ENCODE measurements around the gene PDXK.
A peak's percentile ranks its signal among the peaks of the same experiment; 100 is the strongest.

Gene PDXK

DNA sequence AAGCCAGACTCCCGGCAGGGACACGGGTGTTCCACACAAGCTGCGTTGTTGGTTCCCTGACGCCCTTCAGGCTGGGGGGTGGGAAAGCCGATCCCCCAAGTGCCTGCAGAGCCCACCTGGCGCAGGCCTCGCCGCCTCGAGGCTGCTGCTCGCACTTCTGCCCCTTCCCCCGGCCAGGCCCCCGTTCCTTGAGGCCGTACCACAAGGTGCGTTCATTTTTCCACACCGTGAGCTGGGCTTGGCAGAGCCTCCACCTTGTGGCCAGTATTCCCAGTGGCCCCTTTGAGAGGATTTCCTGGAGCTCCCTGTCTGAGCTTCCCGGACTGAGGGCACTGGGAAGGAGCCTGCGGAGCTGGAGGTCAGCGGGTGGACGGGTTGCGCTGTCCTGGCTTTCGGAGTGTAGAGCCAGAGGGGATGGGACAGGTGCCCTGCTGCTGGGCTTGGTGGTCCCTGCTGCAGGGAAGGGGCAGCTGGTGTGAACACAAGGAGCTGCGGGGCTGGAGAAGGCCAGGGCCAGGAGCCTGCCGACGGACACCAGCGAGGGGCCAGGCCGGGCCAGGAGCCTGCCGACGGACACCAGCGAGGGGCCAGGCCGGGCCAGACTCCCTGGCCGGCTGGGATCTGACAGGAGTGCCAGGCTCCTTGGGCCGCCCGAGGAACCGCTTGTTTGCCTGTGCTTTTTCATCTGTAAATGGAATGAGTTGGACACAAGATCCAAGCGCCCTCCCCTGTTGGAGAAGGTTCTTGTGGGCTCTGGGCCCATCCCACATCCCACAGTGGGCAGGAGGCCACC, 18.4 kb downstream of the PDXK start:
- TF ChIP-seq, protein P1, sequence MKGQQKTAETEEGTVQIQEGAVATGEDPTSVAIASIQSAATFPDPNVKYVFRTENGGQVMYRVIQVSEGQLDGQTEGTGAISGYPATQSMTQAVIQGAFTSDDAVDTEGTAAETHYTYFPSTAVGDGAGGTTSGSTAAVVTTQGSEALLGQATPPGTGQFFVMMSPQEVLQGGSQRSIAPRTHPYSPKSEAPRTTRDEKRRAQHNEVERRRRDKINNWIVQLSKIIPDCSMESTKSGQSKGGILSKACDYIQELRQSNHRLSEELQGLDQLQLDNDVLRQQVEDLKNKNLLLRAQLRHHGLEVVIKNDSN (IDR thresholded peaks at IDR 0.05): no peak
- no peak for TF ChIP-seq FOXM1 (IDR thresholded peaks at IDR 0.05; ENCODE audit: borderline replicate concordance, low read depth)
- 0 out of 2 replicates have a peak, but pooled peaks have one; percentile 14 for TF ChIP-seq TAF1 (IDR thresholded peaks at IDR 0.05; ENCODE audit: low read depth)

DNA sequence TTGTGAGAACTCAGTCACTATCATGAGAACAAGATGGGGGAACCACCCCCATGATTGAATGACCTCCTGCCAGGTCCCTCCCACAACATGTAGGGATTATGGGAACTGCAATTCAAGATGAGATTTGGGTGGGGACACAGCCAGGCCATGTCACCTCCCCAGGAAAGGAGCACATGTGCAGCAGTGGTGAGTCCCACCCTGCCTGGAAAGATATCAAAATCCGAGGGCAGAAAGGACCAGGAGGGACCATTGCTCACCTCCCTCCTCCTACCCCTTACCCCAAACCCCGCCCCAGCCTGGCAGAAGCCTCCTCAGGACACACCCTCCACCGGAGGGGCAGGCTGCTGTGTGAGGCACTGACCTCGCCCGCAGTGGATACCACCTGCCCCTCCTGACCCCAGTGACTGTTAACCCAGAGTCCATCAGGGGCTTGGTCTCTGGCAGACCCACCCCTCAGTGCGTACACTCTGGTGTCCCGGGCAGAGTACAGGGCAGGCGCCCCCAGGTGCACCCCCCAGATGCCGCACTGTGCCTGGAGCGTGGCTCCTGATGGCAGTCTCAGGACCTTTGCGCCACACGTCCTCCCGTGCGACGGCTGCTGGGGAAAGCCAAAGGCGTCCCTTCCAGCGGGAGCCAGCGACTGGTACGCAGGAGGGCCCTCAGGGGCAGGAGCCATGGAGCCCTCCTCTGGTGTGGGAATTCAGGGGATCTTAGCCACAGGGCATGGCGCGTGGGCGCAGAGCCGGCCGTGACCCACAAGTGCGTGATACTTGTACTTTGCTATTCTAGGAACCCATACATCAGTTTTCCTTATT, 20.9 kb downstream of the PDXK start:
- TF ChIP-seq TEAD4 (IDR thresholded peaks at IDR 0.05): no peak
- TF ChIP-seq TAF1 (IDR thresholded peaks at IDR 0.05; ENCODE audit: low read depth): no peak
- no peak for TF ChIP-seq EGR1 (IDR thresholded peaks at IDR 0.05)
- TF ChIP-seq TCF12 (IDR thresholded peaks at IDR 0.05; ENCODE audit: low read depth): no peak
- TF ChIP-seq, protein P1 (IDR thresholded peaks at IDR 0.05): no peak
- TF ChIP-seq FOXM1 (IDR thresholded peaks at IDR 0.05; ENCODE audit: borderline replicate concordance, low read depth): no peak
- no peak for TF ChIP-seq YY1 (IDR thresholded peaks at IDR 0.05; ENCODE audit: low read depth)
- TF ChIP-seq EP300 (IDR thresholded peaks at IDR 0.05; ENCODE audit: borderline replicate concordance): no peak
- TF ChIP-seq, protein P2, sequence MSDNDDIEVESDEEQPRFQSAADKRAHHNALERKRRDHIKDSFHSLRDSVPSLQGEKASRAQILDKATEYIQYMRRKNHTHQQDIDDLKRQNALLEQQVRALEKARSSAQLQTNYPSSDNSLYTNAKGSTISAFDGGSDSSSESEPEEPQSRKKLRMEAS (IDR thresholded peaks at IDR 0.05): no peak; the same call in 1 of the 2 replicates
- no peak for TF ChIP-seq ZBTB7A (IDR thresholded peaks at IDR 0.05; ENCODE audit: low read depth)

DNA sequence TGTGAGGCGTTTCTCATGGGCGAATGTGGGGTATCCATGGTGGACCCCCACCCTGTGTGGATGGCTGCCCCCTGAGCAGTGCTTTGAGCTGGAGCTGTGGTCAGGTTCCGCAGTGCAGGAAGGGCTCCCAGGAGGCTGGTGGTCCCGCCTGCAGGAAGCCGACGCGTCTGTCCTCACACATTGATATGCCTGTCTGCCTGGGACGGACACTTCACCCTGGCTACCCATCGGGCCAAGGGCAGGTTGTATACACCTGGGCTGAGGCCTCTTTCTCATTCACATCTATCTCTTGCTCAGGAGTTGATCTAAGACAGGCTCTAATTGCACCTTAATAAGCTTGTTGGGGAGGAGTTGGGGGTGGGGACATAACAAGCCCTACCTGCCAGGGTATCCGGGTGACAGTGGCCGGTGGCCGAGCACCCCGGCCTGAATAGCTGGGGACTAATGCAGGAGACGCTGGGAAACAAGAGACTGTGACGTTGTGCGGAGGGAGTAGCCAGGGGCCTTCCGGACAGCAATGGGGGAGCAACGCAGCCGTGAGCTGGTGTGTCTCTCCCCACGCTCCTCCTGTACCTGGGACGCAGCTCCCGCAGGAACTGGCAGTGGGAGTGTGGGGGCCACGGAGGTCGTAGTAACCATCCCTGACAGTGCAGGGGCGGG, 21.7 kb downstream of the PDXK start:
- no peak for TF ChIP-seq TAF1 (IDR thresholded peaks at IDR 0.05; ENCODE audit: low read depth)
- 0 out of 2 replicates have a peak, but pooled peaks have one; percentile 1 for TF ChIP-seq RAD21 (IDR thresholded peaks at IDR 0.05; ENCODE audit: low read depth)
- TF ChIP-seq, protein P1 (IDR thresholded peaks at IDR 0.05): no peak
- TF ChIP-seq FOXM1 (IDR thresholded peaks at IDR 0.05; ENCODE audit: borderline replicate concordance, low read depth): no peak
- TF ChIP-seq, protein P3, sequence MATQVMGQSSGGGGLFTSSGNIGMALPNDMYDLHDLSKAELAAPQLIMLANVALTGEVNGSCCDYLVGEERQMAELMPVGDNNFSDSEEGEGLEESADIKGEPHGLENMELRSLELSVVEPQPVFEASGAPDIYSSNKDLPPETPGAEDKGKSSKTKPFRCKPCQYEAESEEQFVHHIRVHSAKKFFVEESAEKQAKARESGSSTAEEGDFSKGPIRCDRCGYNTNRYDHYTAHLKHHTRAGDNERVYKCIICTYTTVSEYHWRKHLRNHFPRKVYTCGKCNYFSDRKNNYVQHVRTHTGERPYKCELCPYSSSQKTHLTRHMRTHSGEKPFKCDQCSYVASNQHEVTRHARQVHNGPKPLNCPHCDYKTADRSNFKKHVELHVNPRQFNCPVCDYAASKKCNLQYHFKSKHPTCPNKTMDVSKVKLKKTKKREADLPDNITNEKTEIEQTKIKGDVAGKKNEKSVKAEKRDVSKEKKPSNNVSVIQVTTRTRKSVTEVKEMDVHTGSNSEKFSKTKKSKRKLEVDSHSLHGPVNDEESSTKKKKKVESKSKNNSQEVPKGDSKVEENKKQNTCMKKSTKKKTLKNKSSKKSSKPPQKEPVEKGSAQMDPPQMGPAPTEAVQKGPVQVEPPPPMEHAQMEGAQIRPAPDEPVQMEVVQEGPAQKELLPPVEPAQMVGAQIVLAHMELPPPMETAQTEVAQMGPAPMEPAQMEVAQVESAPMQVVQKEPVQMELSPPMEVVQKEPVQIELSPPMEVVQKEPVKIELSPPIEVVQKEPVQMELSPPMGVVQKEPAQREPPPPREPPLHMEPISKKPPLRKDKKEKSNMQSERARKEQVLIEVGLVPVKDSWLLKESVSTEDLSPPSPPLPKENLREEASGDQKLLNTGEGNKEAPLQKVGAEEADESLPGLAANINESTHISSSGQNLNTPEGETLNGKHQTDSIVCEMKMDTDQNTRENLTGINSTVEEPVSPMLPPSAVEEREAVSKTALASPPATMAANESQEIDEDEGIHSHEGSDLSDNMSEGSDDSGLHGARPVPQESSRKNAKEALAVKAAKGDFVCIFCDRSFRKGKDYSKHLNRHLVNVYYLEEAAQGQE (IDR thresholded peaks at IDR 0.05; ENCODE audit: low read depth): no peak
- TF ChIP-seq, protein P2 (IDR thresholded peaks at IDR 0.05): peak; percentile 49; the same call in 1 of the 2 replicates
- TF ChIP-seq CREB1 (IDR thresholded peaks at IDR 0.05; ENCODE audit: low read depth): 0 out of 2 replicates have a peak, but pooled peaks have one; percentile 26
- TF ChIP-seq ZBTB7A (IDR thresholded peaks at IDR 0.05; ENCODE audit: low read depth): peak; percentile 80; the same call in 1 of the 2 replicates
- no peak for TF ChIP-seq CEBPB (IDR thresholded peaks at IDR 0.05)
- peak; percentile 39; the same call in 1 of the 2 replicates for TF ChIP-seq TEAD4 (IDR thresholded peaks at IDR 0.05)
- peak; percentile 51; the same call in 1 of the 2 replicates for TF ChIP-seq YY1 (IDR thresholded peaks at IDR 0.05; ENCODE audit: low read depth)
- TF ChIP-seq EP300 (IDR thresholded peaks at IDR 0.05; ENCODE audit: borderline replicate concordance): peak; percentile 13; the same call in 1 of the 2 replicates
- no peak; the same call in 1 of the 2 replicates for TF ChIP-seq NFIC (IDR thresholded peaks at IDR 0.05)
- no peak for TF ChIP-seq EGR1 (IDR thresholded peaks at IDR 0.05)
- 0 out of 2 replicates have a peak, but pooled peaks have one; percentile 39 for TF ChIP-seq TCF12 (IDR thresholded peaks at IDR 0.05; ENCODE audit: low read depth)

DNA sequence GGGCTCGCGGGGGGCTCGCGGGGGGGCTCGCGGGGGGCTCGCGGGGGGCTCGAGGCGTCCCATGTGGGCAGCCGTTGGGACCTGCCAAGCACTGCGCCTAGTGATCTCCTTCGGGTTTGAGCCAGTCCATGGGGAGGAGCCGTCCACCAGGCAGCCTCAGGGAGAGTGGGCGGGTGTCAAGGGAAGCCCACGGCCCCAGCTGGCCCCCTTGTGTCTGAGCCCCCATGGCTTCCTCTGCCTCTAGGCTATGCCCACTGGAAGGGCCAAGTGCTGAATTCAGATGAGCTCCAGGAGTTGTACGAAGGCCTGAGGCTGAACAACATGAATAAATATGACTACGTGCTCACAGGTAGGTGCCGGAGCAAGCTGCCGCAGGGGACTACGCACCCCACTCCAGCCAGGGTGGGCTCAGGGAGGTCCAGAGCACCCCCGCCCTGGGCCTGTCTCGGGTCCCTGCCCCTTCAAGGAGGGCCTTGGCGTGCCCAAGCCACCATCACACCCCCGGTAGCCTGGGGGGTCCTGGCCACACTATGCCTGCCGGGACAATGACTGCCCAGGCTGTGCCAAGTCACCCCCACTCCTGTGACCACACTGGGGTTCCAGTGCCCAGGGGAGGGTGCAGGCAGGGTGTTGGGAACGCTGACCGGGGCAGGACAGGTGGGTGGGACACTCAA, 22.6 kb downstream of the PDXK start:
- no peak for TF ChIP-seq TEAD4 (IDR thresholded peaks at IDR 0.05)
- no peak; the same call in 1 of the 2 replicates for TF ChIP-seq ZBTB7A (IDR thresholded peaks at IDR 0.05; ENCODE audit: low read depth)
- TF ChIP-seq, protein P2 (IDR thresholded peaks at IDR 0.05): no peak
- no peak for TF ChIP-seq NFIC (IDR thresholded peaks at IDR 0.05)

DNA sequence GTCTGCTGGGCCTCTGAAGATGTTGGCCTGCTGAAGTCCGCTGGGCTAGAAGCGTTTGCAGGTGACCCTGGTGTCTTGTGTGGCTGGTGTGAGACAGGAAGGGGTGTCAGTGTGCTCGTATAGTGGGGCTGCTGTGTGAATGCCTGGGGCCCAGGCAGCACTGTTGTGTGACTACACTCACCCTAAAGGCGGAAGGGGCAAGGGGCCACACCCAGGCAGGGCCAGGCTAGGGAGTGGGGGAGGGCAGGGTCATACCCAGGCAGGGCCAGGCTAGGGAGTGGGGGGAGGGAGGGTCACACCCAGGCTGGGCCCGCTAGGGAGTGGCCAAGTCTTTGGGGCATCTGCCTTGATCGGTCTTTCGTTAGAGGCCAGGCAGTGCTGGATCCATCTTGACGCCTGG, 25.0 kb downstream of the PDXK start:
- TF ChIP-seq TAF1 (IDR thresholded peaks at IDR 0.05; ENCODE audit: low read depth) (no peak), RAD21 (IDR thresholded peaks at IDR 0.05; ENCODE audit: low read depth) (no peak), CREB1 (IDR thresholded peaks at IDR 0.05; ENCODE audit: low read depth) (no peak), TEAD4 (IDR thresholded peaks at IDR 0.05) (no peak), YY1 (IDR thresholded peaks at IDR 0.05; ENCODE audit: low read depth) (no peak), TCF12 (IDR thresholded peaks at IDR 0.05; ENCODE audit: low read depth) (no peak), NFIC (IDR thresholded peaks at IDR 0.05) (no peak), FOXM1 (IDR thresholded peaks at IDR 0.05; ENCODE audit: borderline replicate concordance, low read depth) (no peak), EGR1 (IDR thresholded peaks at IDR 0.05) (no peak), EP300 (IDR thresholded peaks at IDR 0.05; ENCODE audit: borderline replicate concordance) (no peak)
- TF ChIP-seq, protein P1 (IDR thresholded peaks at IDR 0.05): no peak

Measured in Ishikawa (cell line).